SK-N-SH treated with all-trans-retinoic acid at 6 μM for 48 hours (cell line): ENCODE results near the gene ERCC4.

ENCODE experiments used
- ATAC-seq: fragments of 200-7000 bp; cut with Tn5 transposase; 3 replicates; pipeline ENCODE4 v1.9.1; 2020; ENCODE audit warnings: mild to moderate bottlenecking, moderate library complexity
- ARNTL ChIP-seq: fragments of 450-650 bp; formaldehyde crosslinking; IDR thresholded peaks from 2 replicates; pipeline ENCODE4 v1.5.0; 2020; ENCODE audit warnings: low read depth, mild to moderate bottlenecking, moderate library complexity, borderline replicate concordance
- BACH2 ChIP-seq: fragments of 250-450 bp; sonication (Bioruptor Pico); IDR thresholded peaks from 2 replicates; pipeline ENCODE4 v1.9.0; 2021; ENCODE audit warnings: mild to moderate bottlenecking, borderline replicate concordance
- CREB5 ChIP-seq: fragments of 250-450 bp; sonication (Bioruptor Pico); IDR thresholded peaks from 2 replicates; pipeline ENCODE4 v1.5.1; 2020; ENCODE audit warnings: low read depth, mild to moderate bottlenecking, moderate library complexity
- CSDC2 ChIP-seq: fragments of 250-450 bp; sonication (Bioruptor Pico); IDR thresholded peaks from 2 replicates; pipeline ENCODE4 v1.5.0; 2020; ENCODE audit warnings: mild to moderate bottlenecking, moderate library complexity
- CSRNP3 ChIP-seq: fragments of 250-450 bp; sonication (Bioruptor Pico); IDR thresholded peaks from 2 replicates; pipeline ENCODE4 v1.5.1; 2021; ENCODE audit warnings: mild to moderate bottlenecking, moderate library complexity
- ESRRG ChIP-seq: fragments of 250-450 bp; sonication (Bioruptor Pico); IDR thresholded peaks from 2 replicates; pipeline ENCODE4 v1.6.1; 2021; ENCODE audit warnings: mild to moderate bottlenecking
- GLIS3 ChIP-seq: fragments of 250-450 bp; sonication (Bioruptor Pico); IDR thresholded peaks from 2 replicates; pipeline ENCODE4 v1.5.0; 2020; ENCODE audit warnings: mild to moderate bottlenecking, moderate library complexity
- ISL1 ChIP-seq: fragments of 250-450 bp; sonication (Bioruptor Pico); IDR thresholded peaks from 2 replicates; pipeline ENCODE4 v2.1.2; 2022; ENCODE audit warnings: mild to moderate bottlenecking, moderate library complexity
- POU6F1 ChIP-seq: fragments of 250-450 bp; sonication (Bioruptor Pico); IDR thresholded peaks from 2 replicates; pipeline ENCODE4 v1.8.0; 2021; ENCODE audit warnings: low read depth, mild to moderate bottlenecking, moderate library complexity, borderline replicate concordance
- RARB ChIP-seq: fragments of 250-450 bp; sonication (Bioruptor Pico); IDR thresholded peaks from 2 replicates; pipeline ENCODE4 v1.8.0; 2021; ENCODE audit warnings: mild to moderate bottlenecking, moderate library complexity
- SNAI2 ChIP-seq: fragments of 250-450 bp; sonication (Bioruptor Pico); IDR thresholded peaks from 2 replicates; pipeline ENCODE4 v1.5.0; 2020; ENCODE audit warnings: mild to moderate bottlenecking, moderate library complexity
- TCF4 ChIP-seq: fragments of 250-450 bp; sonication (Bioruptor Pico); IDR thresholded peaks from 2 replicates; pipeline ENCODE4 v1.8.0; 2021; ENCODE audit warnings: mild to moderate bottlenecking, moderate library complexity, borderline replicate concordance
- TSHZ2 ChIP-seq: fragments of 250-450 bp; sonication (Bioruptor Pico); IDR thresholded peaks from 2 replicates; pipeline ENCODE4 v1.5.0; 2020; ENCODE audit warnings: mild to moderate bottlenecking, moderate library complexity
- ZC3H10 ChIP-seq: fragments of 250-450 bp; sonication (Bioruptor Pico); IDR thresholded peaks from 2 replicates; pipeline ENCODE4 v1.5.1; 2021; ENCODE audit warnings: mild to moderate bottlenecking, moderate library complexity
- ZFP30 ChIP-seq: fragments of 450-650 bp; formaldehyde crosslinking; IDR thresholded peaks from 2 replicates; pipeline ENCODE4 v1.5.0; 2022; ENCODE audit warnings: mild to moderate bottlenecking, moderate library complexity
- ZNF565 ChIP-seq: fragments of 450-650 bp; formaldehyde crosslinking; conservative IDR thresholded peaks from 2 replicates; pipeline ENCODE4 v1.5.0; 2020; ENCODE audit warnings: low read depth, mild to moderate bottlenecking, moderate library complexity
- ZNF70 ChIP-seq: fragments of 450-650 bp; formaldehyde crosslinking; IDR thresholded peaks from 2 replicates; pipeline ENCODE4 v1.5.0; 2020; ENCODE audit warnings: mild to moderate bottlenecking, moderate library complexity
- ZNF8 ChIP-seq: fragments of 450-650 bp; formaldehyde crosslinking; IDR thresholded peaks from 2 replicates; pipeline ENCODE4 v1.5.0; 2020; ENCODE audit warnings: mild to moderate bottlenecking, moderate library complexity

Gene ERCC4

GRCh38 chr16:13984794-13985193 lies 64.8 kb downstream of the ERCC4 start (continued):
- TF ChIP-seq TSHZ2 (CRISPR knock-in tag) (no peak), BACH2 (no peak), CSRNP3 (CRISPR knock-in tag) (no peak)

GRCh38 chr16:13988038-13988437 lies 68.1 kb downstream of the ERCC4 start:
- no peak for TF ChIP-seq ZNF8 (CRISPR knock-in tag)
- TF ChIP-seq ZNF565 (CRISPR knock-in tag) = no peak
- TF ChIP-seq CSDC2 (CRISPR knock-in tag) = no peak
- ATAC-seq = no peak

- no peak for ATAC-seq
- TF ChIP-seq POU6F1 = no peak
- no peak for TF ChIP-seq ZFP30
- no peak for TF ChIP-seq ZC3H10
- TF ChIP-seq CSRNP3 (CRISPR knock-in tag) = no peak
- TF ChIP-seq GLIS3 (CRISPR knock-in tag) = no peak
- TF ChIP-seq ESRRG = no peak
- TF ChIP-seq TSHZ2 (CRISPR knock-in tag) = no peak
- TF ChIP-seq ARNTL = no peak
- TF ChIP-seq CSDC2 (CRISPR knock-in tag) = no peak
- TF ChIP-seq BACH2 = no peak
- no peak for TF ChIP-seq ZNF8 (CRISPR knock-in tag)
- TF ChIP-seq ISL1 = no peak
- no peak for TF ChIP-seq ZNF70 (CRISPR knock-in tag)
- TF ChIP-seq CREB5 = no peak
- no peak for TF ChIP-seq SNAI2 (CRISPR knock-in tag)
- no peak for TF ChIP-seq RARB (CRISPR knock-in tag)
These were observed 72.4 kb downstream of the ERCC4 start for GRCh38 chr16:13992322-13992721.

- no peak for TF ChIP-seq GLIS3 (CRISPR knock-in tag)
- no peak for TF ChIP-seq CREB5
- TF ChIP-seq CSDC2 (CRISPR knock-in tag) = no peak
- no peak for TF ChIP-seq ZNF8 (CRISPR knock-in tag)
- no peak for TF ChIP-seq ZC3H10
- TF ChIP-seq ZFP30 = no peak
- no peak for TF ChIP-seq TCF4 (CRISPR knock-in tag)
- TF ChIP-seq ESRRG = no peak
- TF ChIP-seq ARNTL = no peak
- TF ChIP-seq POU6F1 = no peak
- no peak for TF ChIP-seq RARB (CRISPR knock-in tag)
- no peak for ATAC-seq
These were observed 73.0 kb downstream of the ERCC4 start for GRCh38 chr16:13992976-13993375.
